Adipocyte (in vitro differentiated cells): ENCODE data around the gene NMRK2.
"Not testable (repeated sequence)": the region's sequence is repeated elsewhere in the genome, so short reads cannot be mapped to it uniquely, and the experiment has no call there.

Experiments used
- DNase-seq: peaks from one replicate; pipeline ENCODE4 v3.0.0-alpha.2; 2015; ENCODE audit warnings: low read depth
- H3K27me3 ChIP-seq: replicated peaks from 2 replicates; pipeline ENCODE4 v1.7.0; 2013; ENCODE audit warnings: mild to moderate bottlenecking, low read length, moderate library complexity; ENCODE audit not compliant: control insufficient read depth, insufficient read depth
- H3K36me3 ChIP-seq: 2 replicates; pipeline ENCODE4 v1.7.0; 2013; ENCODE audit warnings: low read length, mild to moderate bottlenecking, moderate library complexity; ENCODE audit not compliant: control insufficient read depth, insufficient read depth, severe bottlenecking
- H3K4me1 ChIP-seq: 2 replicates; pipeline ENCODE4 v1.7.0; 2013; ENCODE audit warnings: mild to moderate bottlenecking, low read length, moderate library complexity; ENCODE audit not compliant: control insufficient read depth, insufficient read depth
- H3K4me3 ChIP-seq: 2 replicates; pipeline ENCODE4 v1.7.0; 2013; ENCODE audit warnings: mild to moderate bottlenecking, low read length, moderate library complexity
- H3K9ac ChIP-seq: 2 replicates; pipeline ENCODE4 v1.7.0; 2013; ENCODE audit warnings: mild to moderate bottlenecking, low read length, moderate library complexity
- H3K9me3 ChIP-seq: 2 replicates; pipeline ENCODE4 v1.7.0; 2013; ENCODE audit warnings: mild to moderate bottlenecking, low read length, moderate library complexity; ENCODE audit not compliant: control insufficient read depth

Gene NMRK2

GRCh38 chr19:3932931-3933810, at the start of gene NMRK2:
Gene NMRK2, plus strand, starts transcription at chr19:3933069. Its CDS starts 603 bp downstream, at chr19:3933672.
- no peaks in the 10 kb centered on the region for H3K4me1 ChIP-seq
- no peak for DNase-seq
- H3K27me3 ChIP-seq = peaks cover 23% of the 10 kb centered on the region
- no peak within 1 kb of the TSS for H3K9ac ChIP-seq
- H3K4me3 ChIP-seq = no peak within 1 kb of the TSS
- no peaks in the 10 kb centered on the region for H3K36me3 ChIP-seq
- H3K9me3 ChIP-seq = no peaks in the 10 kb centered on the region

- Histone ChIP-seq H3K9ac (no peak overlapping the region), H3K27me3 (peaks cover 19% of the 10 kb centered on the region), H3K9me3 (no peaks in the 10 kb centered on the region), H3K4me3 (no peak overlapping the region), H3K36me3 (no peaks in the 10 kb centered on the region), H3K4me1 (no peaks in the 10 kb centered on the region)
- DNase-seq = no peak
Observed at GRCh38 chr19:3890591-3890990, 42.3 kb upstream of the NMRK2 start.

- Histone ChIP-seq H3K9me3 (peaks cover 6% of the 10 kb centered on the region), H3K4me3 (no peak overlapping the region), H3K27me3 (peaks cover 17% of the 10 kb centered on the region), H3K4me1 (no peaks in the 10 kb centered on the region), H3K36me3 (no peaks in the 10 kb centered on the region), H3K9ac (no peak overlapping the region)
- DNase-seq = no peak
Observed at GRCh38 chr19:3893509-3894179, 39.2 kb upstream of the NMRK2 start.

DNA sequence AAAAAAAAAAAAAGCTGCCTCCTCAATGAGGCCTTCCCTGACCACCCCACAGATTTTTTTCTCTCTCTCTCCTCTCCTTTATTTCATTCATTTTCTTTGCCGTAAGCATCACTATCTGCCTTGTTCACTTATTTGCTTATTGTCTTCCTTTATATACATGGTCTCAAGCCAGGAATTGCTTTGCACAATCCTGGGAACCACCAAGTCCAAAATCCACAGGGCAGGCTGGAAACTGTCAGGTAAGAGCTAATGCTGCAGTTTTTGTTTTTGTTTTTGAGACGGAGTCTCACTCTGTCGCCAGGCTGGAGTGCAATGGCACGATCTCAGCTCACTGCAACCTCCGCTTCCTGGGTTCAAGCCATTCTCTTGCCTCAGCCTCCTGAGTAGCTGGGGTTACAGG, 37.9 kb upstream of the NMRK2 start:
- not testable (repeated sequence) for H3K9ac ChIP-seq, DNase-seq, H3K4me1 ChIP-seq, H3K36me3 ChIP-seq, H3K9me3 ChIP-seq, H3K4me3 ChIP-seq
- peaks cover 15% of the 10 kb centered on the region for H3K27me3 ChIP-seq

- peaks cover 8% of the 10 kb centered on the region for H3K9me3 ChIP-seq
- H3K4me1 ChIP-seq = peaks cover 6% of the 10 kb centered on the region
- DNase-seq = no peak
- H3K36me3 ChIP-seq = no peaks in the 10 kb centered on the region
- H3K27me3 ChIP-seq = peaks cover 21% of the 10 kb centered on the region
- H3K4me3 ChIP-seq = no peak overlapping the region
- no peak overlapping the region for H3K9ac ChIP-seq
Observed at GRCh38 chr19:3895788-3896187, 37.1 kb upstream of the NMRK2 start.

- Histone ChIP-seq H3K9ac (no peak overlapping the region), H3K4me1 (peaks cover 6% of the 10 kb centered on the region), H3K27me3 (peaks cover 22% of the 10 kb centered on the region), H3K4me3 (no peak overlapping the region), H3K9me3 (peaks cover 8% of the 10 kb centered on the region), H3K36me3 (no peaks in the 10 kb centered on the region)
- no peak for DNase-seq
Observed at GRCh38 chr19:3897936-3898335, 34.9 kb upstream of the NMRK2 start.

DNA sequence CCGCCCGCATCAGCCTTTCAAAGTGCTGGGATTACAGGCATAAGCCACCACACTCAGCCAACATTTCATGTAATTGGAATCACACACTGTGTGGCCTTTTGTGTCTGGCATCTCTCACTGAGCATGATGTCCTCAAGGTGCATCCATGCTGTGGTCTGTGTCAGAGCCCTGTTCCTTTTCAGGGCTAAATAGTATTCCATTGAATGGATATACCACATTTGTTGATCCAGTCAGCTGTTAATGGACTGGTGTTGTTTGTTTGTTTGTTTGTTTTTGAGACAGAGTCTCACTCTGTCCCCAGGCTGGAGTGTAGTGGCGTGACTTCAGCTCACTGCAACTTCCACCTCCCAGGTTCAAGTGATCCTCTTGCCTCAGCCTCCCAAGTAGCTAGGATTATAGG, 34.4 kb upstream of the NMRK2 start:
- H3K36me3 ChIP-seq = no peaks in the 10 kb centered on the region
- H3K27me3 ChIP-seq = peaks cover 23% of the 10 kb centered on the region
- H3K9ac ChIP-seq = no peak overlapping the region
- H3K9me3 ChIP-seq = peaks cover 8% of the 10 kb centered on the region
- no peak overlapping the region for H3K4me3 ChIP-seq
- no peak for DNase-seq
- peaks cover 6% of the 10 kb centered on the region for H3K4me1 ChIP-seq

- no peak overlapping the region for H3K9ac ChIP-seq
- H3K4me3 ChIP-seq = no peak overlapping the region
- H3K27me3 ChIP-seq = peaks cover 26% of the 10 kb centered on the region
- peaks cover 6% of the 10 kb centered on the region for H3K4me1 ChIP-seq
- peaks cover 8% of the 10 kb centered on the region for H3K9me3 ChIP-seq
- no peak for DNase-seq
- H3K36me3 ChIP-seq = no peaks in the 10 kb centered on the region
Observed at GRCh38 chr19:3899531-3900294, 33.2 kb upstream of the NMRK2 start.

- Histone ChIP-seq H3K9me3 (peaks cover 8% of the 10 kb centered on the region), H3K4me1 (peaks cover 6% of the 10 kb centered on the region), H3K9ac (no peak overlapping the region), H3K27me3 (peaks cover 26% of the 10 kb centered on the region), H3K4me3 (no peak overlapping the region), H3K36me3 (no peaks in the 10 kb centered on the region)
- DNase-seq = no peak
Observed at GRCh38 chr19:3902317-3902973, 30.4 kb upstream of the NMRK2 start.

- DNase-seq = no peak
- no peaks in the 10 kb centered on the region for H3K9me3 ChIP-seq
- H3K9ac ChIP-seq = no peak overlapping the region
- H3K27me3 ChIP-seq = peaks cover 31% of the 10 kb centered on the region
- no peaks in the 10 kb centered on the region for H3K36me3 ChIP-seq
- peaks cover 6% of the 10 kb centered on the region for H3K4me1 ChIP-seq
- no peak overlapping the region for H3K4me3 ChIP-seq
Observed at GRCh38 chr19:3904233-3904632, 28.6 kb upstream of the NMRK2 start.
